HG02981 (cell line): ENCODE results near the gene P4HA2.

Source experiments
- ATAC-seq: cut with Tn5 transposase; IDR thresholded peaks from one replicate; pipeline ENCODE4 v1.9.1; 2021; ENCODE audit warnings: mild to moderate bottlenecking, moderate library complexity; ENCODE audit not compliant: unreplicated experiment

Gene P4HA2

GRCh38 chr5:132226516-132227234 is 978 bp downstream of the P4HA2 start:
- no peak for ATAC-seq

GRCh38 chr5:132225165-132226032 is 2.3 kb downstream of the P4HA2 start:
- ATAC-seq = no peak

GRCh38 chr5:132224716-132225115 is 2.9 kb downstream of the P4HA2 start:
- ATAC-seq = no peak

GRCh38 chr5:132223861-132224260 is 3.8 kb downstream of the P4HA2 start:
- no peak for ATAC-seq

GRCh38 chr5:132222649-132223038 is 5.0 kb downstream of the P4HA2 start:
- ATAC-seq = peak; percentile 81

GRCh38 chr5:132221781-132222648 is 5.6 kb downstream of the P4HA2 start:
- peak; percentile 16 for ATAC-seq

- no peak for ATAC-seq
Measured at GRCh38 chr5:132220491-132220890, 7.2 kb downstream of the P4HA2 start.

- ATAC-seq = no peak
Measured at GRCh38 chr5:132219981-132220380, 7.7 kb downstream of the P4HA2 start.

- no peak for ATAC-seq
Measured at GRCh38 chr5:132219289-132219970, 8.2 kb downstream of the P4HA2 start.

- ATAC-seq = no peak
Measured at GRCh38 chr5:132218321-132218720, 9.3 kb downstream of the P4HA2 start.

- ATAC-seq = no peak
Measured at GRCh38 chr5:132215329-132215728, 12.3 kb downstream of the P4HA2 start.

GRCh38 chr5:132214491-132214890 is 13.2 kb downstream of the P4HA2 start:
- ATAC-seq = no peak

- no peak for ATAC-seq
Measured at GRCh38 chr5:132213666-132214065, 14.0 kb downstream of the P4HA2 start.

GRCh38 chr5:132211787-132212186 is 15.9 kb downstream of the P4HA2 start:
- ATAC-seq = no peak

- no peak for ATAC-seq
Measured at GRCh38 chr5:132210944-132211343, 16.7 kb downstream of the P4HA2 start.

- no peak for ATAC-seq
Measured at GRCh38 chr5:132209901-132210545, 17.6 kb downstream of the P4HA2 start.

GRCh38 chr5:132209131-132209530 is 18.5 kb downstream of the P4HA2 start:
- no peak for ATAC-seq

- no peak for ATAC-seq
Measured at GRCh38 chr5:132207778-132208177, 19.9 kb downstream of the P4HA2 start.

- no peak for ATAC-seq
Measured at GRCh38 chr5:132206782-132207181, 20.9 kb downstream of the P4HA2 start.
